ENCODE data around the gene CDC42EP4. TPM values are rescaled to one million over a fixed set of nuclear protein-coding genes. Genes with fewer than 3 reads are reported as not detected.
"Not testable (repeated sequence)": the region's sequence is repeated elsewhere in the genome, so short reads cannot be mapped to it uniquely, and the experiment has no call there.

Gene CDC42EP4
- total RNA-seq, 2 donors from 2014 or later = 1.1 to 1.8 TPM

GRCh38 chr17:73333445-73333844 lies 21.6 kb upstream of the CDC42EP4 start:
- not testable (repeated sequence) for H3K36me3 Mint-ChIP-seq; ATAC-seq; DNase-seq (ENCODE audit: low spot score in 2 of 2); H3K27ac Mint-ChIP-seq; H3K9me3 Mint-ChIP-seq

GRCh38 chr17:73331060-73331459 lies 19.3 kb upstream of the CDC42EP4 start:
- H3K9me3 Mint-ChIP-seq = no peaks in the 10 kb centered on the region

GRCh38 chr17:73327676-73328075 lies 15.9 kb upstream of the CDC42EP4 start:
- Mint-ChIP-seq H3K36me3 (no peaks in the 10 kb centered on the region), H3K9me3 (no peaks in the 10 kb centered on the region), H3K27ac (no peak overlapping the region)
- DNase-seq (ENCODE audit: low spot score in 2 of 2) (no peak), ATAC-seq (no peak)

More at GRCh38 chr17:73331060-73331459, 19.3 kb upstream of the CDC42EP4 start:
- H3K27ac Mint-ChIP-seq = no peak overlapping the region
- ATAC-seq = no peak
- no peaks in the 10 kb centered on the region for H3K36me3 Mint-ChIP-seq
- no peak for DNase-seq (ENCODE audit: low spot score in 2 of 2)

GRCh38 chr17:73325527-73325842 lies 13.7 kb upstream of the CDC42EP4 start:
- ATAC-seq = no peak
- H3K9me3 Mint-ChIP-seq = no peaks in the 10 kb centered on the region
- DNase-seq (ENCODE audit: low spot score in 2 of 2) = no peak
- no peaks in the 10 kb centered on the region for H3K36me3 Mint-ChIP-seq
- H3K27ac Mint-ChIP-seq = no peak overlapping the region

- DNase-seq (ENCODE audit: low spot score in 2 of 2) (no peak), ATAC-seq (no peak)
- H3K27ac Mint-ChIP-seq = no peak overlapping the region
- no peaks in the 10 kb centered on the region for H3K36me3 Mint-ChIP-seq
- no peaks in the 10 kb centered on the region for H3K9me3 Mint-ChIP-seq
Measured at GRCh38 chr17:73324711-73325526, 13.1 kb upstream of the CDC42EP4 start.

- H3K27ac Mint-ChIP-seq = no peak overlapping the region
- no peaks in the 10 kb centered on the region for H3K9me3 Mint-ChIP-seq
- ATAC-seq = no peak
- no peak for DNase-seq (ENCODE audit: low spot score in 2 of 2)
- no peaks in the 10 kb centered on the region for H3K36me3 Mint-ChIP-seq
Measured at GRCh38 chr17:73324160-73324475, 12.3 kb upstream of the CDC42EP4 start.

GRCh38 chr17:73323409-73324159 lies 11.8 kb upstream of the CDC42EP4 start:
- H3K36me3 Mint-ChIP-seq = no peaks in the 10 kb centered on the region
- H3K9me3 Mint-ChIP-seq = no peaks in the 10 kb centered on the region
- no peak for ATAC-seq
- H3K27ac Mint-ChIP-seq = no peak overlapping the region
- DNase-seq (ENCODE audit: low spot score in 2 of 2) = no peak

- Mint-ChIP-seq H3K36me3 (no peaks in the 10 kb centered on the region), H3K9me3 (no peaks in the 10 kb centered on the region), H3K27ac (no peak overlapping the region)
- ATAC-seq (no peak), DNase-seq (ENCODE audit: low spot score in 2 of 2) (no peak)
Measured at GRCh38 chr17:73320601-73321264, 8.9 kb upstream of the CDC42EP4 start.

GRCh38 chr17:73319766-73320165 lies 8.0 kb upstream of the CDC42EP4 start:
- no peaks in the 10 kb centered on the region for H3K9me3 Mint-ChIP-seq
- no peak for DNase-seq (ENCODE audit: low spot score in 2 of 2)
- ATAC-seq = no peak
- no peak overlapping the region for H3K27ac Mint-ChIP-seq
- no peaks in the 10 kb centered on the region for H3K36me3 Mint-ChIP-seq

GRCh38 chr17:73318836-73319235 lies 7.0 kb upstream of the CDC42EP4 start:
- ATAC-seq (no peak), DNase-seq (ENCODE audit: low spot score in 2 of 2) (no peak)
- Mint-ChIP-seq H3K27ac (no peak overlapping the region), H3K36me3 (no peaks in the 10 kb centered on the region), H3K9me3 (no peaks in the 10 kb centered on the region)

GRCh38 chr17:73318427-73318813 lies 6.6 kb upstream of the CDC42EP4 start:
- Mint-ChIP-seq H3K27ac (no peak overlapping the region), H3K36me3 (no peaks in the 10 kb centered on the region), H3K9me3 (no peaks in the 10 kb centered on the region)
- ATAC-seq = no peak
- no peak for DNase-seq (ENCODE audit: low spot score in 2 of 2)

- Mint-ChIP-seq H3K9me3 (no peaks in the 10 kb centered on the region), H3K36me3 (no peaks in the 10 kb centered on the region), H3K27ac (no peak overlapping the region)
- ATAC-seq = no peak
- no peak for DNase-seq (ENCODE audit: low spot score in 2 of 2)
Measured at GRCh38 chr17:73317513-73318426, 6.0 kb upstream of the CDC42EP4 start.

- DNase-seq (ENCODE audit: low spot score in 2 of 2) (no peak), ATAC-seq (no peak)
- Mint-ChIP-seq H3K36me3 (no peaks in the 10 kb centered on the region), H3K27ac (no peak overlapping the region), H3K9me3 (no peaks in the 10 kb centered on the region)
Measured at GRCh38 chr17:73316919-73317505, 5.2 kb upstream of the CDC42EP4 start.

- no peaks in the 10 kb centered on the region for H3K9me3 Mint-ChIP-seq
- no peak overlapping the region for H3K27ac Mint-ChIP-seq
- DNase-seq (ENCODE audit: low spot score in 2 of 2) (no peak), ATAC-seq (no peak)
- no peaks in the 10 kb centered on the region for H3K36me3 Mint-ChIP-seq
Measured at GRCh38 chr17:73315471-73315870, 3.7 kb upstream of the CDC42EP4 start.

GRCh38 chr17:73313526-73314127 lies 1.8 kb upstream of the CDC42EP4 start:
- H3K9me3 Mint-ChIP-seq = no peaks in the 10 kb centered on the region
- no peak overlapping the region for H3K27ac Mint-ChIP-seq
- no peaks in the 10 kb centered on the region for H3K36me3 Mint-ChIP-seq
- no peak for ATAC-seq
- no peak for DNase-seq (ENCODE audit: low spot score in 2 of 2)

- not testable (repeated sequence) for H3K27ac Mint-ChIP-seq; H3K36me3 Mint-ChIP-seq; DNase-seq (ENCODE audit: low spot score in 2 of 2); ATAC-seq; H3K9me3 Mint-ChIP-seq
Measured at GRCh38 chr17:73312887-73313286, 1.1 kb upstream of the CDC42EP4 start.
